ENCODE data around the gene SPG11. TPM values are rescaled to one million over a fixed set of nuclear protein-coding genes. Genes with fewer than 3 reads are reported as not detected.

Gene SPG11
- total and polyA plus RNA-seq, 2 of the 13 experiments (the other 11 are each of a cell fraction or from before 2014, with no cell fraction given): 31.5 to 40.7 TPM

GRCh38 chr15:44596511-44597010, 66.9 kb downstream of the SPG11 start (continued):
- TF ChIP-seq KIAA2018 (CRISPR knock-in tag; IDR thresholded peaks at IDR 0.05; ENCODE audit: borderline replicate concordance) (no peak), DZIP1 (CRISPR knock-in tag; IDR thresholded peaks at IDR 0.05) (no peak), TGIF2 (CRISPR knock-in tag; IDR thresholded peaks at IDR 0.05) (no peak), ZNF34 (CRISPR knock-in tag; IDR thresholded peaks at IDR 0.05; ENCODE audit: borderline replicate concordance) (no peak), PRDM15 (CRISPR knock-in tag; IDR thresholded peaks at IDR 0.05) (no peak), NFRKB (IDR thresholded peaks at IDR 0.05) (no peak), NFIC (IDR thresholded peaks at IDR 0.05; ENCODE audit: low read length) (no peak), ZNF3 (CRISPR knock-in tag; IDR thresholded peaks at IDR 0.05) (no peak), XRCC5 (optimal IDR thresholded peaks at IDR 0.05; ENCODE audit: low read length) (no peak)
